K562 (cell line): Measurements from ENCODE around the gene GPR176. TPM values are rescaled to one million over a fixed set of nuclear protein-coding genes. Genes with fewer than 3 reads are reported as not detected.

Source experiments
- ATAC-seq: fragments of 200-7000 bp; cut with Tn5 transposase; 3 replicates; pipeline ENCODE4 v1.9.1; 2020; ENCODE audit warnings: moderate library complexity
- BruUV-seq: library from RNA; stranded (reverse); fragments of 400-500 nt; replicated peaks from 2 replicates; lab custom pipeline; 2021; lab: Mats Ljungman, UMichigan
- CTCF ChIA-PET: fragments of 300-600 bp; formaldehyde crosslinking; extraction: SDS; loops from one replicate; lab custom pipeline; 2021; ENCODE audit warnings: low intra/inter-chr PET ratio; lab: Yijun Ruan, JAX
- POLR2A ChIA-PET: fragments of 300-600, 350-650 bp; sonication (Branson Sonifier 250); formaldehyde crosslinking; extraction: SDS; loops from one replicate; lab custom pipeline; 2021; ENCODE audit warnings: antibody characterized with exemption, inconsistent platforms; lab: Yijun Ruan, JAX
- DNase-seq, 4 experiments: peaks; one replicate each; pipeline versions ENCODE4 v3.0.0 to v3.0.0-alpha.2; 2011 to 2018; ENCODE audit warnings: low spot score in 3 of 4, mixed read lengths in 3 of 4; ENCODE audit errors: extremely low read depth in 1 of 4
- FAIRE-seq: peaks from 2 replicates; lab custom pipeline; 2011; peaks lifted over from hg19 to GRCh38; lab: Jason Lieb, UNC
- H2AFZ ChIP-seq: 2 replicates; pipeline ENCODE4 v1.6.0; 2011; ENCODE audit warnings: low read depth, low read length, control low read depth, inconsistent platforms
- H3K27ac ChIP-seq: fragments of 200-600 bp; 3 replicates; pipeline ENCODE4 v1.8.0; 2011; ENCODE audit warnings: low read depth, mild to moderate bottlenecking, control low read depth, inconsistent platforms, low read length, moderate library complexity, mixed read lengths; ENCODE audit errors: extremely low read depth
- H3K27me3 ChIP-seq, 2 experiments: fragments of 300-600 bp in 1 of 2; 2 replicates in 1 of 2; 3 replicates in 1 of 2; pipeline versions ENCODE4 v1.6.0 to v1.8.0; 2011; ENCODE audit warnings: inconsistent platforms in 2 of 2, low read length in 2 of 2, mild to moderate bottlenecking in 1 of 2, mixed read lengths in 1 of 2, moderate library complexity in 1 of 2; ENCODE audit not compliant: control insufficient read depth in 2 of 2, insufficient read depth in 2 of 2
- H3K36me3 ChIP-seq: fragments of 300-600 bp; 3 replicates; pipeline ENCODE4 v1.8.0; 2011; ENCODE audit warnings: mild to moderate bottlenecking, low read length, inconsistent platforms; ENCODE audit not compliant: control insufficient read depth, insufficient read depth
- H3K4me1 ChIP-seq, 2 experiments: fragments of 200-600 bp in 1 of 2; replicated peaks in 1 of 2; 2 replicates in 1 of 2; 3 replicates in 1 of 2; pipeline versions ENCODE4 v1.5.1 to v1.8.0; 2011; ENCODE audit warnings: inconsistent platforms in 2 of 2, low read length in 2 of 2, mild to moderate bottlenecking in 1 of 2, mixed read lengths in 1 of 2, moderate library complexity in 1 of 2; ENCODE audit not compliant: control insufficient read depth in 2 of 2, insufficient read depth in 2 of 2
- H3K4me2 ChIP-seq: 2 replicates; pipeline ENCODE4 v1.6.1; 2011; ENCODE audit warnings: low read length, control low read depth, inconsistent platforms, mixed read lengths; ENCODE audit not compliant: insufficient read depth
- H3K4me3 ChIP-seq: fragments of 200-600 bp; sonication (generic), shearing (Covaris generic); 2 replicates; pipeline ENCODE4 v1.5.1; 2016; ENCODE audit warnings: control low read depth, inconsistent platforms
- H3K79me2 ChIP-seq: fragments of 200-600 bp; 3 replicates; pipeline ENCODE4 v1.8.0; 2011; ENCODE audit warnings: low read length, inconsistent platforms; ENCODE audit not compliant: control insufficient read depth, insufficient read depth
- H3K9ac ChIP-seq, 2 experiments: 2 replicates each; pipeline versions ENCODE4 v1.6.0 to v1.6.1; 2011; ENCODE audit warnings: low read depth in 2 of 2, low read length in 2 of 2, control low read depth in 1 of 2, inconsistent platforms in 1 of 2, mild to moderate bottlenecking in 1 of 2, mixed read lengths in 1 of 2; ENCODE audit not compliant: insufficient read depth in 1 of 2
- H3K9me1 ChIP-seq: one replicate; pipeline ENCODE4 v1.6.0; 2011; ENCODE audit warnings: inconsistent platforms, mild to moderate bottlenecking, low read length, moderate library complexity; ENCODE audit not compliant: control insufficient read depth, insufficient read depth
- H3K9me3 ChIP-seq: replicated peaks from 2 replicates; pipeline ENCODE4 v1.5.1; 2011; ENCODE audit warnings: low read depth, low read length, inconsistent platforms; ENCODE audit not compliant: control insufficient read depth, insufficient read depth
- H4K20me1 ChIP-seq: replicated peaks from 2 replicates; pipeline ENCODE4 v1.6.1; 2011; ENCODE audit warnings: low read length, inconsistent platforms, mixed read lengths; ENCODE audit not compliant: control insufficient read depth, insufficient read depth
- ARID1B ChIP-seq: fragments of 450-650 bp; IDR thresholded peaks from 2 replicates; pipeline ENCODE4 v1.6.1; 2016; ENCODE audit warnings: antibody characterized with exemption, mild to moderate bottlenecking, inconsistent platforms
- C11orf30 ChIP-seq: fragments of 450-650 bp; IDR thresholded peaks from 2 replicates; pipeline ENCODE4 v1.6.1; 2016; ENCODE audit warnings: low read depth, mild to moderate bottlenecking
- CBX1 ChIP-seq: sonication (generic); IDR thresholded peaks from 2 replicates; pipeline ENCODE4 v1.6.1; 2016; ENCODE audit warnings: antibody characterized with exemption, low read depth, mild to moderate bottlenecking
- GABPB1 ChIP-seq: sonication (generic); formaldehyde crosslinking; IDR thresholded peaks from 2 replicates; pipeline ENCODE4 v1.8.0; 2022; ENCODE audit warnings: mild to moderate bottlenecking, missing genetic modification reagents
- GATAD2B ChIP-seq: fragments of 450-650 bp; IDR thresholded peaks from 2 replicates; pipeline ENCODE4 v1.6.1; 2017; ENCODE audit warnings: mild to moderate bottlenecking, borderline replicate concordance
- ILK ChIP-seq: fragments of 450-650 bp; IDR thresholded peaks from 2 replicates; pipeline ENCODE4 v1.6.1; 2016; ENCODE audit warnings: missing genetic modification characterization, low read depth, mild to moderate bottlenecking, missing compliant biosample characterization, moderate library complexity, borderline replicate concordance
- KDM5B ChIP-seq: fragments of 200-600 bp; sonication (generic); IDR thresholded peaks from 2 replicates; pipeline ENCODE4 v1.6.1; 2012; ENCODE audit warnings: low read depth, mild to moderate bottlenecking, moderate library complexity, low read length, control low read depth, inconsistent platforms; ENCODE audit not compliant: insufficient replicate concordance
- MAFG ChIP-seq: fragments of 450-650 bp; conservative IDR thresholded peaks from 2 replicates; pipeline ENCODE4 v1.6.1; 2016; ENCODE audit warnings: missing genetic modification characterization, missing compliant biosample characterization
- NFIC ChIP-seq: fragments of 450-650 bp; IDR thresholded peaks from 2 replicates; pipeline ENCODE4 v1.6.1; 2017; ENCODE audit warnings: mild to moderate bottlenecking, inconsistent platforms
- POLR3G ChIP-seq: IDR thresholded peaks from 2 replicates; pipeline ENCODE4 v1.6.1; 2011; ENCODE audit not compliant: insufficient read length, insufficient replicate concordance; ENCODE audit errors: extremely low read depth
- ZFP1 ChIP-seq: fragments of 450-650 bp; formaldehyde crosslinking; IDR thresholded peaks from 2 replicates; pipeline ENCODE4 v1.4.0; 2020; ENCODE audit warnings: mild to moderate bottlenecking, mixed read lengths
- ZNF316 ChIP-seq: fragments of 450-650 bp; IDR thresholded peaks from 2 replicates; pipeline ENCODE4 v1.6.1; 2016
- WGBS: fragments of 100-300 bp; shearing (Covaris generic); methylation state at CpG from one replicate; pipeline ENCODE4 v1.1.6; 2016; ENCODE audit warnings: low coverage, mixed read lengths; ENCODE audit not compliant: insufficient coverage; ENCODE audit errors: missing lambda C conversion rate; 5-methylcytosine and 5-hydroxymethylcytosine counted together
- in situ Hi-C: fragments of 300-500 bp; cut with MboI; formaldehyde crosslinking; loops from 4 replicates; pipeline ENCODE4 v1.15.0; 2018; ENCODE audit warnings: inconsistent platforms, mixed read lengths
- intact Hi-C: fragments of 100-400 bp; cut with micrococcal nuclease; formaldehyde crosslinking; loops from 2 replicates; pipeline ENCODE4 v1.14.2; 2022
- polyA plus RNA-seq, 8 experiments: library from polyadenylated mRNA; depleted of rRNA in 4 of 8; stranded (reverse) in 5 of 8; unstranded in 3 of 8; fragments of >200 nt; fragmentation: Nextera tagmentation in 2 of 8; fragmentation: Illumina TruSeq in 1 of 8; extraction: Ambion mirVana in 2 of 8; extraction: Trizol in 1 of 8; gene quantifications; 2 replicates each; pipeline versions ENCODE4 v1.2.1 to v1.2.3, GENCODE V29; 2011 to 2014; ENCODE audit warnings: inconsistent platforms in 1 of 8, missing spikeins in 1 of 8
- total RNA-seq, 7 experiments: library from RNA; depleted of rRNA in 6 of 7; stranded (reverse); fragments of >200 nt in 6 of 7; fragmentation: Illumina TruSeq in 2 of 7; extraction: Trizol in 2 of 7; gene quantifications; 2 replicates each; pipeline versions ENCODE4 v1.2.1 to v1.2.3, GENCODE V29; 2011 to 2021; ENCODE audit warnings: low replicate concordance in 1 of 7
- TF ChIP-seq, protein P1 (sequence below): fragments of 150-350 bp; conservative IDR thresholded peaks from 2 replicates; pipeline ENCODE4 v1.6.1; 2014; ENCODE audit warnings: low read length
- TF ChIP-seq, protein P2 (sequence below): sonication (generic); formaldehyde crosslinking; IDR thresholded peaks from 2 replicates; pipeline ENCODE4 v1.5.0; 2020; ENCODE audit warnings: missing genetic modification reagents
- TF ChIP-seq, protein P3 (sequence below): sonication (generic); formaldehyde crosslinking; IDR thresholded peaks from 2 replicates; pipeline ENCODE4 v1.8.0; 2022; ENCODE audit warnings: mild to moderate bottlenecking, missing genetic modification reagents, borderline replicate concordance

Gene GPR176
- total and polyA plus RNA-seq, 9 of the 15 experiments (the other 6 are each of a cell fraction or from before 2014, with no cell fraction given): 0.03 to 1.2 (median 0.76) TPM

DNA sequence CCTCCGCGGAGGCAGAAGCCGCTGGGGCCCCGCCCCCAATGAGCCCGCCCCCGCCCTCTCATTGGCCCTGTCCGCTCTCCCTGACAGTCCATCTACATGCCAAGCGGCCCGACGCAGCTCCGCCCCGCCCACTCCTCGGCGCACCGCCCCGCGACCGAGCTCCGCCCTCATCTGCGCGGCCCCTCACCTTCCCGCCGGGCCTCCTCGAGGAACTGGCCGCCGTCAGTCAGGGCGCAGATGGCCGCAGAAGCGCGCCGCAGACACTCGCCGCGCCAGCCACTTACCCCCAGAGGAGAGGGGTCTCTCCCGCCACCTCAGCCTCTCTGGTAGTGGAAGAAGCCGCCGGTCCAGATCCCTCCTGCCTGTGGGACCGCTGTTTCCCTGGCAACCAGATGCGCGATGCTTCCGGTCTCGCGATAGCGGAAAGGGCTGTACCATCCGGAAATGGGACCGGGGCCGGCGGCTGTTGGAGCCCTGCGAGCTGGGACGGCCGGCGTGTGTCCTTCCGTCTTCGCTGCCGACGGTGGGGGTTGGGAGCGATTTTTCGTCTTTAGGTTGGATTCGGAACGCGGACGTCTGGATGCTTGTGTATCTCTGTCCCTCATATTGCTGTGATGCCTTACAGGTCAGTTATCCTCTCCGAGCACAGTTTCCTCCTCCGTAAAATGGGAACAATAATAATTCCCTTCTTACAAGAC lies 137.5 kb downstream of the GPR176 start, which contains the start of gene FSIP1 (continued):
- peak; percentile 87 for TF ChIP-seq KDM5B
- TF ChIP-seq, protein P1, sequence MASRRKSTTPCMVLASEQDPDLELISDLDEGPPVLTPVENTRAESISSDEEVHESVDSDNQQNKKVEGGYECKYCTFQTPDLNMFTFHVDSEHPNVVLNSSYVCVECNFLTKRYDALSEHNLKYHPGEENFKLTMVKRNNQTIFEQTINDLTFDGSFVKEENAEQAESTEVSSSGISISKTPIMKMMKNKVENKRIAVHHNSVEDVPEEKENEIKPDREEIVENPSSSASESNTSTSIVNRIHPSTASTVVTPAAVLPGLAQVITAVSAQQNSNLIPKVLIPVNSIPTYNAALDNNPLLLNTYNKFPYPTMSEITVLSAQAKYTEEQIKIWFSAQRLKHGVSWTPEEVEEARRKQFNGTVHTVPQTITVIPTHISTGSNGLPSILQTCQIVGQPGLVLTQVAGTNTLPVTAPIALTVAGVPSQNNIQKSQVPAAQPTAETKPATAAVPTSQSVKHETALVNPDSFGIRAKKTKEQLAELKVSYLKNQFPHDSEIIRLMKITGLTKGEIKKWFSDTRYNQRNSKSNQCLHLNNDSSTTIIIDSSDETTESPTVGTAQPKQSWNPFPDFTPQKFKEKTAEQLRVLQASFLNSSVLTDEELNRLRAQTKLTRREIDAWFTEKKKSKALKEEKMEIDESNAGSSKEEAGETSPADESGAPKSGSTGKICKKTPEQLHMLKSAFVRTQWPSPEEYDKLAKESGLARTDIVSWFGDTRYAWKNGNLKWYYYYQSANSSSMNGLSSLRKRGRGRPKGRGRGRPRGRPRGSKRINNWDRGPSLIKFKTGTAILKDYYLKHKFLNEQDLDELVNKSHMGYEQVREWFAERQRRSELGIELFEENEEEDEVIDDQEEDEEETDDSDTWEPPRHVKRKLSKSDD: peak; percentile 95
- TF ChIP-seq CBX1: peak; percentile 50; the same call in 1 of the 2 replicates
- TF ChIP-seq GABPB1: peak; percentile 83

DNA sequence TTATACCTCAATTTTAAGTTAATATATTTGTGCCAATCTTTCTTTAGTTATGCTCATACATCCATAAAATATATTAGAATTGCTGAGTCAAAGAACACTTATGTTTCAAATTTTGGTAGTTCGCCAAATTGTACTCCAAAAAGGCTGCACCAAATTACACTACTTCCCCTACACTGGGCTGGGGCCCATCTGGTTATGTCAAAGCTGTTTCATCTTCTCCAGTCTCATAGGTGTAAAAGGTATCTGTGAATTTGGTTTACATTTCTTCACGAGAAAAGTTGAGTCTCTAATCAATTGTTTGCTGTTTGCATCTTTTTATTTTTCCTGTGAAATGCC lies 138.1 kb downstream of the GPR176 start:
- ChIA-PET POLR2A (interaction anchor here (0.8 to 1.7 kb wide), 3 partner anchors 14 to 198 kb away, joined by 3 read pairs; no protein-coding TSS in a partner anchor), CTCF (no interaction called here)
- in situ Hi-C loops: loop anchor here (25.0 kb wide), 1 partner anchor 230 kb away; no protein-coding TSS in a partner anchor
- BruUV-seq: no TSS peak
- ATAC-seq (no peak), DNase-seq (no peak), FAIRE-seq (no peak)
- peaks cover 0 to 8% of the 10 kb centered on the region in 2 experiments; a peak in 3 of 5 replicates for H3K4me1 ChIP-seq
- H2AFZ ChIP-seq: peak overlapping the region; percentile 96
- H3K9ac ChIP-seq: peak overlapping the region in 1 of 2 experiments; percentile 43; a peak in 1 of 4 replicates
- peak overlapping the region; percentile 59 for H3K27ac ChIP-seq
- H4K20me1 ChIP-seq: no peaks in the 10 kb centered on the region
- no peaks in the 10 kb centered on the region for H3K36me3 ChIP-seq
- TF ChIP-seq ILK (tag): no peak
- TF ChIP-seq GATAD2B: no peak
- TF ChIP-seq C11orf30: peak; percentile 64
- 0 out of 2 replicates have a peak, but pooled peaks have one; percentile 10 for TF ChIP-seq MAFG (tag)
- peak; percentile 70 for TF ChIP-seq NFIC
- TF ChIP-seq ZFP1 (CRISPR knock-in tag): no peak
- TF ChIP-seq ARID1B: 0 out of 2 replicates have a peak, but pooled peaks have one; percentile 6
- peak; percentile 74 for TF ChIP-seq ZNF316
- TF ChIP-seq, protein P2, sequence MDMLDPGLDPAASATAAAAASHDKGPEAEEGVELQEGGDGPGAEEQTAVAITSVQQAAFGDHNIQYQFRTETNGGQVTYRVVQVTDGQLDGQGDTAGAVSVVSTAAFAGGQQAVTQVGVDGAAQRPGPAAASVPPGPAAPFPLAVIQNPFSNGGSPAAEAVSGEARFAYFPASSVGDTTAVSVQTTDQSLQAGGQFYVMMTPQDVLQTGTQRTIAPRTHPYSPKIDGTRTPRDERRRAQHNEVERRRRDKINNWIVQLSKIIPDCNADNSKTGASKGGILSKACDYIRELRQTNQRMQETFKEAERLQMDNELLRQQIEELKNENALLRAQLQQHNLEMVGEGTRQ: no peak
- TF ChIP-seq, protein P3, sequence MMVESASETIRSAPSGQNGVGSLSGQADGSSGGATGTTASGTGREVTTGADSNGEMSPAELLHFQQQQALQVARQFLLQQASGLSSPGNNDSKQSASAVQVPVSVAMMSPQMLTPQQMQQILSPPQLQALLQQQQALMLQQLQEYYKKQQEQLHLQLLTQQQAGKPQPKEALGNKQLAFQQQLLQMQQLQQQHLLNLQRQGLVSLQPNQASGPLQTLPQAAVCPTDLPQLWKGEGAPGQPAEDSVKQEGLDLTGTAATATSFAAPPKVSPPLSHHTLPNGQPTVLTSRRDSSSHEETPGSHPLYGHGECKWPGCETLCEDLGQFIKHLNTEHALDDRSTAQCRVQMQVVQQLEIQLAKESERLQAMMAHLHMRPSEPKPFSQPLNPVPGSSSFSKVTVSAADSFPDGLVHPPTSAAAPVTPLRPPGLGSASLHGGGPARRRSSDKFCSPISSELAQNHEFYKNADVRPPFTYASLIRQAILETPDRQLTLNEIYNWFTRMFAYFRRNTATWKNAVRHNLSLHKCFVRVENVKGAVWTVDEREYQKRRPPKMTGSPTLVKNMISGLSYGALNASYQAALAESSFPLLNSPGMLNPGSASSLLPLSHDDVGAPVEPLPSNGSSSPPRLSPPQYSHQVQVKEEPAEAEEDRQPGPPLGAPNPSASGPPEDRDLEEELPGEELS (CRISPR knock-in tag): no peak
- TF ChIP-seq POLR3G: no peak
- WGBS: 37% methylated on average over 2 of the region's 2 CpGs
- intact Hi-C loops: no loop called here
- peaks cover 13% of the 10 kb centered on the region for H3K79me2 ChIP-seq
- H3K9me1 ChIP-seq: no peaks in the 10 kb centered on the region
- H3K27me3 ChIP-seq: no peaks in the 10 kb centered on the region
- H3K4me2 ChIP-seq: peak overlapping the region; percentile 74
- peak overlapping the region; percentile 78 for H3K4me3 ChIP-seq
- no peaks in the 10 kb centered on the region; the same call in 1 of the 2 replicates for H3K9me3 ChIP-seq
